Sigmoid colon (tissue), 4 donors: Measurements from ENCODE around the gene SLC30A9.

Experiments used
- CTCF ChIP-seq, 4 experiments: fragments of 450-650 bp in 3 of 4; fragments of 200-600 bp in 1 of 4; IDR thresholded peaks; one replicate each; pipeline ENCODE4 v1.5.1; 2016 to 2019; ENCODE audit warnings: antibody characterized with exemption in 4 of 4, mild to moderate bottlenecking in 3 of 4, moderate library complexity in 2 of 4
- EP300 ChIP-seq, 4 donors: sonication (generic); formaldehyde crosslinking; IDR thresholded peaks; one replicate each; pipeline ENCODE4 v1.6.1; 2017; ENCODE audit warnings: antibody characterized with exemption in 4 of 4
- POLR2A ChIP-seq, 2 donors: fragments of 450-650 bp; IDR thresholded peaks; one replicate each; pipeline ENCODE4 v1.6.1; 2016; ENCODE audit warnings: antibody characterized with exemption in 2 of 2, mild to moderate bottlenecking in 2 of 2, moderate library complexity in 2 of 2

GRCh38 chr4:41943506-41943905, 46.8 kb upstream of the SLC30A9 start:
- TF ChIP-seq CTCF (IDR thresholded peaks at IDR 0.05) = no peak
- no peak for TF ChIP-seq EP300 (IDR thresholded peaks at IDR 0.05)
- TF ChIP-seq POLR2A (IDR thresholded peaks at IDR 0.05) = no peak
